ENCODE data around the gene TCOF1.

TCOF1 gene

DNA sequence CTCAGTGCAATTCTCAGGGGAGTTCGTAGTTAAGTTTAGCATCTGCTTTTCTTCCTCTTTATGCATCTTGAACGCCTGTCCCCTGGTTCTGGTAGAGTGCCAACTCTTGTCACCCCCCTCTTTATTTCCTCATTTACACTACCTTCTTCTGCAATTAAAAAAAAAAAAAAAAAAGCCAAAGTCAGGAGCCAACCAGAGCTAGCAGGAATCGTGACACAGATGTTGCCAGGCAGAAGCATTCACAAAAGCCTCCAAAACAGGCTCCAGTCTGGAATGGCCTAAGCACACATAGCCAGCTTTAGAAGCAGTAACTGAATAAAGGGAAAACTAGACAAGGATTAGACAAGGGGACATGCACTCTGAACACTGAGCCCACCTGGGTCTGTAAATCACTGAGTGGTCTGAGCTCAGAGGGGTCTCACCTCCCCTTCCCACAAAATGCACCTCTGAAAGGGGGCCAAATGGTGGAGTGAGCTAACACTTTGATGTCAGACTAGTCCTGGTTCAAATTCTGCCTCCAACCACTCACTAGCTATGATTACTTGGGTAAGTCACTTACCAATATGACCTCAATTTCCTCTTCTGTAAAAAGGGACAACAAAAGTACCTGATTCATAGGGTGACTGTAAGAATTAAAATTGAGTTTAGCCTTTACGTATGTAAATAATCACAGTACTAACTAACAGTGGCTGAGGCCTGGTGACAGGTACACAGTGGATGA lies 53.2 kb downstream of the TCOF1 start:
- Histone ChIP-seq H3K9me3 (ENCODE audit: low read length) (no peaks in the 10 kb centered on the region), H4K20me1 (ENCODE audit: insufficient read depth, low read length) (no peaks in the 10 kb centered on the region), H3K27me3 (ENCODE audit: insufficient read depth, low read length) (no peaks in the 10 kb centered on the region), H3K27ac (ENCODE audit: low read depth, low read length, poor library complexity, severe bottlenecking) (peak overlapping the region; percentile 98), H2AFZ (ENCODE audit: low read length) (no peak overlapping the region), H3K36me3 (ENCODE audit: insufficient read depth, low read length) (peaks cover 35% of the 10 kb centered on the region; the same call in 1 of the 2 replicates), H3F3A (ENCODE audit: insufficient read depth, low read length) (peaks cover 17% of the 10 kb centered on the region), H3K4me2 (ENCODE audit: low read length) (peak overlapping the region; percentile 91), H3K79me2 (ENCODE audit: insufficient read depth, low read length) (peaks cover 7% of the 10 kb centered on the region; the same call in 1 of the 2 replicates), H3K9me2 (ENCODE audit: low read depth, low read length) (no peaks in the 10 kb centered on the region), H3K9ac (ENCODE audit: low read length) (peak overlapping the region; percentile 80), H3K4me1 (ENCODE audit: insufficient read depth, low read length, severe bottlenecking) (peaks cover 73% of the 10 kb centered on the region), H3K4me3 (ENCODE audit: low read depth, low read length, poor library complexity, severe bottlenecking) (peak overlapping the region; percentile 75)
- TF ChIP-seq CTCF (IDR thresholded peaks at IDR 0.05; ENCODE audit: low read length) (no peak), EZH2 (IDR thresholded peaks at IDR 0.05; ENCODE audit: borderline replicate concordance, low read length) (no peak)

DNA sequence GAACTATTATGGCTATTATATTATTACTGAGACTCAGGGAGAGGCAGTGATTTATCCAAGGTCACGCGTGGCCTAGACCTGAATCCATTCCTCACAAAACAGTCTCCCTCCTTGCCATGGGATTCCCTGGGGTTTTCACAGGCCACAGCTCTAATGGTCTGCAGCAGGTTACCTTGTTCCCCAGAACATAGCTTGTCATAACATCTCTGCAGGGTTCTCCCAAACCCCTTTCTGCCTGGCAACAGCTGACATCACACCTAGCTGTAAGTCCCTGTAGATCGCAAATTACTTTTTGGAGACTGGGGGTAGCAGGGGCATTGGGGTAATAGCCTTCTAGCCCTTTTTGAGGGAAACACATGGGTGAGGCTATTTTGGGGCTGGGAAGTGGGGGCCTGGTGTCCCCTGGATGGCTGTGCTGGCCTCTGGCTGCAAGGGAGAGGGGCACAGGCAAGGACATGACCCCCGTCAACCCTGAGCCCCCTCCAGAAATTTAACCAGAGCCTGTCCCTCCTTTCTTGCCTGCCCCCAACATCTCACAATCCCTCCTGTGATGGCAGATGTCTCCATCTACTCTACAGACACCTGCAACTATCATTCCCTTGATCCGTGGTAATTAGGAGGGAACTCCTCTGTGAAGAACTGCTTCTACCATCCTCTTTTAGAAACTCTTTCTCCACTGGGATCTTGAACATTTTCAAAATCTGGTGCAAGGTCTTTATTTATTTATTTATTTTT lies 53.9 kb downstream of the TCOF1 start:
- Histone ChIP-seq H2AFZ (ENCODE audit: low read length) (no peak overlapping the region), H3K27me3 (ENCODE audit: insufficient read depth, low read length) (no peaks in the 10 kb centered on the region), H3K9ac (ENCODE audit: low read length) (peak overlapping the region; percentile 80), H3K9me2 (ENCODE audit: low read depth, low read length) (no peaks in the 10 kb centered on the region), H3K4me3 (ENCODE audit: low read depth, low read length, poor library complexity, severe bottlenecking) (peak overlapping the region; percentile 75), H3K9me3 (ENCODE audit: low read length) (no peaks in the 10 kb centered on the region), H3K4me1 (ENCODE audit: insufficient read depth, low read length, severe bottlenecking) (peaks cover 73% of the 10 kb centered on the region), H3K4me2 (ENCODE audit: low read length) (peak overlapping the region; percentile 91), H3K27ac (ENCODE audit: low read depth, low read length, poor library complexity, severe bottlenecking) (peak overlapping the region; percentile 98), H3F3A (ENCODE audit: insufficient read depth, low read length) (peaks cover 17% of the 10 kb centered on the region), H3K36me3 (ENCODE audit: insufficient read depth, low read length) (peaks cover 28% of the 10 kb centered on the region; the same call in 1 of the 2 replicates), H4K20me1 (ENCODE audit: insufficient read depth, low read length) (no peaks in the 10 kb centered on the region), H3K79me2 (ENCODE audit: insufficient read depth, low read length) (peaks cover 7% of the 10 kb centered on the region; the same call in 1 of the 2 replicates)
- TF ChIP-seq CTCF (IDR thresholded peaks at IDR 0.05; ENCODE audit: low read length), result no peak
- TF ChIP-seq EZH2 (IDR thresholded peaks at IDR 0.05; ENCODE audit: borderline replicate concordance, low read length), result no peak

DNA sequence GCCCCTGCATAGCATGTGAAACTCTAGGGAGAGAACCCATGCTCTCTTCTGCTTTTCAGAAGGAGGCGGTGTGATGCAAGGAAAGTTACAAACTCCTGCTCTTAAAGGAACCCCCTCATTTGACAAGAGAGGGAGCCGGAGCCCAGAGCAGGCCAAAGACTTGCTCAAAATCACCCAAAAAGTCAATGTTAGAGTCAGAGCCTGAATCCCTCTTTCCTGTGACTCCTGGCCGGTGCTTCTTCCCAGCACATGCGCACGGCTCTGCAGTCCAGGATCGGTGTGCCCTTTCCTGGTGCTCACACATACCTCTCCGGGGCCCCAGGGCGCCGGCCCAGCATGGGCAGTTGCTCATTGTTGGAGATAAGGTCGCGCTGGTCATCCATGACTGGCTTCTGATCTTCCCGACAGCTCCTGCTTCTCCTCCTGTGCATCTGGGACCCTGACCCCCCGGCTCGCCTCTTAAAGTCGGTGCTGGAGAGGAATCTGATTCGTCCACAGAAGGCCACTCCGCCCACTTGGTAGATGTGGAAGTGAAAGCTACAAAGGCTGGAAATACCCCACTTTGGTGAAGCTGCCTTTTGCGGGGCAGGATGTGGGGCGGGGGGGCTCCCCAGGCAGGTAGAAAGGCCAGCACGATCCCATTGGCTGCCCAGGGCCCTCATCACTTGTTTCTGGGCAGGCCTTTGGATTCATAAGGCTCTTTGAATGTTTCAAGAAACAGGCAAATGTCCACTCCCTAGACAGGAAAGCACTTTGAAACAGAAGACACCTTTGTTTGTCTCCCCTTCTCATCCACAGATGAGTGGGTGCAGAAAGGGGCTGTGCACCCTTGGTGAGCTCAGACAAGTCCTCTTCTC lies 55.0 kb downstream of the TCOF1 start, which contains the start of gene CD74:
TSS of gene CD74 (minus strand) at position 592 of the 857 bp plus-strand sequence. CDS start at position 431, 161 bp downstream.
- H2AFZ ChIP-seq (ENCODE audit: low read length), result no peak within 1 kb of the TSS
- no peaks in the 10 kb centered on the region for H3K27me3 ChIP-seq (ENCODE audit: insufficient read depth, low read length)
- H3F3A ChIP-seq (ENCODE audit: insufficient read depth, low read length), result peaks cover 17% of the 10 kb centered on the region
- no peaks in the 10 kb centered on the region for H4K20me1 ChIP-seq (ENCODE audit: insufficient read depth, low read length)
- H3K79me2 ChIP-seq (ENCODE audit: insufficient read depth, low read length), result peaks cover 7% of the 10 kb centered on the region; the same call in 1 of the 2 replicates
- H3K4me1 ChIP-seq (ENCODE audit: insufficient read depth, low read length, severe bottlenecking), result peaks cover 64% of the 10 kb centered on the region
- peak within 1 kb of the TSS; percentile 80 for H3K9ac ChIP-seq (ENCODE audit: low read length)
- no peaks in the 10 kb centered on the region for H3K9me2 ChIP-seq (ENCODE audit: low read depth, low read length)
- TF ChIP-seq CTCF (IDR thresholded peaks at IDR 0.05; ENCODE audit: low read length) (no peak), EZH2 (IDR thresholded peaks at IDR 0.05; ENCODE audit: borderline replicate concordance, low read length) (no peak)
- peak within 1 kb of the TSS; percentile 75 for H3K4me3 ChIP-seq (ENCODE audit: low read depth, low read length, poor library complexity, severe bottlenecking)
- no peaks in the 10 kb centered on the region for H3K9me3 ChIP-seq (ENCODE audit: low read length)
- H3K27ac ChIP-seq (ENCODE audit: low read depth, low read length, poor library complexity, severe bottlenecking), result peak within 1 kb of the TSS; percentile 98
- H3K36me3 ChIP-seq (ENCODE audit: insufficient read depth, low read length), result peaks cover 16% of the 10 kb centered on the region; the same call in 1 of the 2 replicates
- peak within 1 kb of the TSS; percentile 91 for H3K4me2 ChIP-seq (ENCODE audit: low read length)

Measured in OCI-LY1 (cell line).